HepG2 (cell line): ENCODE measurements around the gene RNF13. TPM values are rescaled to one million over a fixed set of nuclear protein-coding genes. Genes with fewer than 3 reads are reported as not detected.

Source experiments
- ATF7-NPFF ChIP-seq: sonication (generic); formaldehyde crosslinking; IDR thresholded peaks from 2 replicates; pipeline ENCODE4 v1.8.1; 2023; ENCODE audit warnings: mild to moderate bottlenecking, low read depth, missing genetic modification reagents, moderate library complexity
- CBX1 ChIP-seq: IDR thresholded peaks from one replicate; pipeline ENCODE4 v1.6.1; 2016; ENCODE audit warnings: antibody characterized with exemption, low read depth
- CREBL2 ChIP-seq: sonication (generic); formaldehyde crosslinking; IDR thresholded peaks from 2 replicates; pipeline ENCODE4 v1.8.1; 2023; ENCODE audit warnings: missing genetic modification reagents, mild to moderate bottlenecking, borderline replicate concordance
- ETV6 ChIP-seq: sonication (generic); formaldehyde crosslinking; conservative IDR thresholded peaks from 2 replicates; pipeline ENCODE4 v1.4.0; 2020; ENCODE audit warnings: missing genetic modification reagents
- KDM5A ChIP-seq: fragments of 200-600 bp; sonication (generic); IDR thresholded peaks from 2 replicates; pipeline ENCODE4 v1.7.0; 2018; ENCODE audit warnings: antibody characterized with exemption, mild to moderate bottlenecking, low read length, borderline replicate concordance
- MYNN ChIP-seq: sonication (generic); formaldehyde crosslinking; IDR thresholded peaks from 2 replicates; pipeline ENCODE4 v1.4.0; 2020; ENCODE audit warnings: mild to moderate bottlenecking, low read depth, missing genetic modification reagents
- PRDM10 ChIP-seq: sonication (generic); formaldehyde crosslinking; IDR thresholded peaks from 2 replicates; pipeline ENCODE4 v1.4.0; 2020; ENCODE audit warnings: low read depth, missing genetic modification reagents
- SIX4 ChIP-seq: sonication (generic); formaldehyde crosslinking; IDR thresholded peaks from 2 replicates; pipeline ENCODE4 v1.4.0; 2020; ENCODE audit warnings: missing genetic modification reagents
- TRIM22 ChIP-seq: fragments of 450-650 bp; IDR thresholded peaks from 2 replicates; pipeline ENCODE4 v1.6.1; 2017
- U2AF2 ChIP-seq: fragments of 200-400 bp; formaldehyde crosslinking; IDR thresholded peaks from 2 replicates; pipeline ENCODE4 v1.6.1; 2017; ENCODE audit warnings: low read depth, mild to moderate bottlenecking, low read length
- ZEB1 ChIP-seq: IDR thresholded peaks from 2 replicates; pipeline ENCODE4 v1.6.1; 2012; ENCODE audit warnings: mild to moderate bottlenecking, low read depth, inconsistent platforms; ENCODE audit not compliant: insufficient replicate concordance
- ZFY ChIP-seq: sonication (generic); formaldehyde crosslinking; IDR thresholded peaks from 2 replicates; pipeline ENCODE4 v1.4.0; 2020; ENCODE audit warnings: missing genetic modification reagents
- ZNF281 ChIP-seq: sonication (generic); formaldehyde crosslinking; IDR thresholded peaks from 2 replicates; pipeline ENCODE4 v1.4.0; 2020; ENCODE audit warnings: missing genetic modification reagents, borderline replicate concordance
- polyA plus RNA-seq, 8 experiments: library from polyadenylated mRNA; depleted of rRNA in 3 of 8; stranded (reverse) in 7 of 8; unstranded in 1 of 8; fragments of >200 nt; fragmentation: Illumina TruSeq in 4 of 8; extraction: Trizol in 4 of 8; gene quantifications; 2 replicates each; pipeline versions ENCODE4 v1.2.1 to v1.2.3, GENCODE V29; 2011 to 2016; ENCODE audit warnings: low read depth in 4 of 8, missing spikeins in 1 of 8, mixed read lengths in 1 of 8; ENCODE audit not compliant: insufficient read depth in 1 of 8
- total RNA-seq, 5 experiments: library from RNA; depleted of rRNA; stranded (reverse); fragments of >200 nt; fragmentation: Illumina TruSeq; extraction: Trizol; gene quantifications; 2 replicates each; pipeline ENCODE4 v1.2.3, GENCODE V29; 2016; ENCODE audit warnings: low read depth in 1 of 5
- TF ChIP-seq, protein P1 (sequence below): sonication (generic); formaldehyde crosslinking; IDR thresholded peaks from 2 replicates; pipeline ENCODE4 v1.5.0; 2020; ENCODE audit warnings: mild to moderate bottlenecking, missing genetic modification reagents, borderline replicate concordance
- TF ChIP-seq, protein P2 (sequence below): sonication (generic); formaldehyde crosslinking; IDR thresholded peaks from 2 replicates; pipeline ENCODE4 v1.4.0; 2020; ENCODE audit warnings: missing genetic modification reagents

The RNF13 gene
- total and polyA plus RNA-seq, 2 of the 13 experiments (the other 11 are each of a cell fraction or from before 2014, with no cell fraction given): 39.8 to 46.0 TPM

GRCh38 chr3:149969110-149969939 is 156.3 kb downstream of the RNF13 start (continued):
- TF ChIP-seq ZNF281 (CRISPR knock-in tag) (no peak), KDM5A (peak; percentile 39), ZFY (peak; percentile 71), ATF7-NPFF (CRISPR knock-in tag) (no peak), MYNN (CRISPR knock-in tag) (no peak), ETV6 (no peak), ZEB1 (no peak), U2AF2 (no peak), PRDM10 (no peak), TRIM22 (no peak), SIX4 (CRISPR knock-in tag) (no peak), CBX1 (no peak), CREBL2 (CRISPR knock-in tag) (no peak)
- TF ChIP-seq, protein P1, sequence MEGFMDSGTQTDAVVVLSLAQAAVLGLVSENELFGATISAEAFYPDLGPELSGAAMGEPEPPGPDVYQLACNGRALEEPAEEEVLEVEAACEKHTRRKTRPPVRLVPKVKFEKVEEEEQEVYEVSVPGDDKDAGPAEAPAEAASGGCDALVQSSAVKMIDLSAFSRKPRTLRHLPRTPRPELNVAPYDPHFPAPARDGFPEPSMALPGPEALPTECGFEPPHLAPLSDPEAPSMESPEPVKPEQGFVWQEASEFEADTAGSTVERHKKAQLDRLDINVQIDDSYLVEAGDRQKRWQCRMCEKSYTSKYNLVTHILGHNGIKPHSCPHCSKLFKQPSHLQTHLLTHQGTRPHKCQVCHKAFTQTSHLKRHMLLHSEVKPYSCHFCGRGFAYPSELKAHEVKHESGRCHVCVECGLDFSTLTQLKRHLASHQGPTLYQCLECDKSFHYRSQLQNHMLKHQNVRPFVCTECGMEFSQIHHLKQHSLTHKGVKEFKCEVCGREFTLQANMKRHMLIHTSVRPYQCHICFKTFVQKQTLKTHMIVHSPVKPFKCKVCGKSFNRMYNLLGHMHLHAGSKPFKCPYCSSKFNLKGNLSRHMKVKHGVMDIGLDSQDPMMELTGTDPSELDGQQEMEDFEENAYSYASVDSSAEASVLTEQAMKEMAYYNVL: no peak
- TF ChIP-seq, protein P2, sequence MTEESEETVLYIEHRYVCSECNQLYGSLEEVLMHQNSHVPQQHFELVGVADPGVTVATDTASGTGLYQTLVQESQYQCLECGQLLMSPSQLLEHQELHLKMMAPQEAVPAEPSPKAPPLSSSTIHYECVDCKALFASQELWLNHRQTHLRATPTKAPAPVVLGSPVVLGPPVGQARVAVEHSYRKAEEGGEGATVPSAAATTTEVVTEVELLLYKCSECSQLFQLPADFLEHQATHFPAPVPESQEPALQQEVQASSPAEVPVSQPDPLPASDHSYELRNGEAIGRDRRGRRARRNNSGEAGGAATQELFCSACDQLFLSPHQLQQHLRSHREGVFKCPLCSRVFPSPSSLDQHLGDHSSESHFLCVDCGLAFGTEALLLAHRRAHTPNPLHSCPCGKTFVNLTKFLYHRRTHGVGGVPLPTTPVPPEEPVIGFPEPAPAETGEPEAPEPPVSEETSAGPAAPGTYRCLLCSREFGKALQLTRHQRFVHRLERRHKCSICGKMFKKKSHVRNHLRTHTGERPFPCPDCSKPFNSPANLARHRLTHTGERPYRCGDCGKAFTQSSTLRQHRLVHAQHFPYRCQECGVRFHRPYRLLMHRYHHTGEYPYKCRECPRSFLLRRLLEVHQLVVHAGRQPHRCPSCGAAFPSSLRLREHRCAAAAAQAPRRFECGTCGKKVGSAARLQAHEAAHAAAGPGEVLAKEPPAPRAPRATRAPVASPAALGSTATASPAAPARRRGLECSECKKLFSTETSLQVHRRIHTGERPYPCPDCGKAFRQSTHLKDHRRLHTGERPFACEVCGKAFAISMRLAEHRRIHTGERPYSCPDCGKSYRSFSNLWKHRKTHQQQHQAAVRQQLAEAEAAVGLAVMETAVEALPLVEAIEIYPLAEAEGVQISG (CRISPR knock-in tag): no peak; the same call in 1 of the 2 replicates
